GM12891 (cell line): ENCODE measurements around the gene PCAT7.

ENCODE experiments used
- POLR2AphosphoS5 ChIP-seq: IDR thresholded peaks from 2 replicates; pipeline ENCODE4 v1.6.1; 2011; ENCODE audit warnings: low read depth, low read length, control low read depth
- TAF1 ChIP-seq: IDR thresholded peaks from 2 replicates; pipeline ENCODE4 v1.6.1; 2011; ENCODE audit warnings: low read depth, low read length, control low read depth

GRCh38 chr9:94600258-94600657 is 45.4 kb downstream of the PCAT7 start:
- TF ChIP-seq POLR2AphosphoS5 (no peak), TAF1 (no peak)
